Measurements from ENCODE around the gene TMEM81. TPM values are rescaled to one million over a fixed set of nuclear protein-coding genes. Genes with fewer than 3 reads are reported as not detected.
A peak's percentile ranks its signal among the peaks of the same experiment; 100 is the strongest.

The TMEM81 gene
- 3.6 and 3.7 TPM in 2 replicates for total RNA-seq

DNA sequence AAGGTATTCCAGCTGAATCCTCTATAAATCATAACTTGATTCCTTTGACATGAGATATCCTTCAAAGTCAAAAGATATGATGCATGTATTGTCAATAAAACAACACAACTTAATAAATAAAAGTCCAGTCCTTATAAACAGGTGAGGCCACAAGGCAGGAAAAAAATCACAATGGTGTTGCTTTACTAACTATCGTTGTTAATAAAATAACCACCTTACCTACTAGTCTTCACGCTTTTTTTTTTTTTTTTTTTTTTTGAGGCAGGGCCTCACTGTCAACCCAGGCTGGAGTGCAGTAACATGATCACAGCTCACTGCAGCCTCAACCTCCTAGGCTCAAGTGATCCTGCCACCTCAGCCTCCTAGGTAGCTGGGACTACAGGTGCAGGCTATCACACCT, at the start of gene TMEM81:
TSS of gene TMEM81 (minus strand) at position 101 of the 400 bp plus-strand sequence. CDS start 140 bp downstream, outside the sequence.
- no peak within 1 kb of the TSS for H3K27ac Mint-ChIP-seq
- no peak for DNase-seq

GRCh38 chr1:205133287-205133686, 49.0 kb upstream of the TMEM81 start:
- Mint-ChIP-seq H3K9me3 (no peaks in the 10 kb centered on the region), H3K36me3 (ENCODE audit: low read depth) (no peaks in the 10 kb centered on the region), H3K27me3 (no peaks in the 10 kb centered on the region), H3K27ac (no peak overlapping the region), H3K4me1 (no peaks in the 10 kb centered on the region), H3K4me3 (no peak overlapping the region)
- intact Hi-C loops (cut with micrococcal nuclease): no loop called here
- DNase-seq: no peak

More for the DNA sequence above, at the start of gene TMEM81:
- H3K9me3 Mint-ChIP-seq: no peaks in the 10 kb centered on the region
- H3K27me3 Mint-ChIP-seq: no peaks in the 10 kb centered on the region
- H3K4me1 Mint-ChIP-seq: no peaks in the 10 kb centered on the region
- H3K4me3 Mint-ChIP-seq: no peak within 1 kb of the TSS
- intact Hi-C loops (cut with micrococcal nuclease): no loop called here
- peaks cover 42% of the 10 kb centered on the region for H3K36me3 Mint-ChIP-seq (ENCODE audit: low read depth)

DNA sequence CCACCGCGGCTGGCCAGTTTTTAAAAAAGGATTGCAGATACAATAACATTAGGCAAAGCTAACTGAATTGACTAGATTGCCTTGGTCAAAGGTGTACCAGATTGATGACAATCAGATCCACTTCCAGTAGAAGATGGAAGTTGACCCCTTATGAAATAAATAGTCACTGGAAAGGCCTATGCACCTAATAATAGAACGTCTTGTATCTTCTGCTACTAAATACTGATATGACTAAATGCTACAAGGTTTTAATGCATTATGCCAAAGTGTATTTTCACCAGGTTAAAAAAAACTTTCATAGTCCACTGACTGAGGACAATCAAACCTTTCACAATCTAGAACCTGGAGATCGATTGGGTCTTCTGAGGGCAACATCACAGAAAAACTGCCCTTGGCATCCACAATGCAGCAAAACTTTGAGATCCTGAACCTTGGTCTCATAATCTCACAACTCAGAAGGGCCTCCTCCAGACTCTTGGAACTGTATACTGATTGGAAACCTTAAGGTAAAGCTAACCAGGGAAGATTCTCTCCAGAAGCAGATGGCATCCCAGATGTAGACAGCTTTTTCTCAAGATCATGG, 45.3 kb upstream of the TMEM81 start:
- Mint-ChIP-seq H3K36me3 (ENCODE audit: low read depth) (no peaks in the 10 kb centered on the region), H3K27me3 (no peaks in the 10 kb centered on the region), H3K4me1 (no peaks in the 10 kb centered on the region), H3K9me3 (no peaks in the 10 kb centered on the region), H3K27ac (no peak overlapping the region), H3K4me3 (no peak overlapping the region)
- DNase-seq: no peak
- intact Hi-C loops (cut with micrococcal nuclease): no loop called here

GRCh38 chr1:205128050-205128449, 43.8 kb upstream of the TMEM81 start:
- no peak for DNase-seq
- no peaks in the 10 kb centered on the region for H3K9me3 Mint-ChIP-seq
- no peak overlapping the region for H3K27ac Mint-ChIP-seq
- intact Hi-C loops (cut with micrococcal nuclease): no loop called here
- H3K4me1 Mint-ChIP-seq: no peaks in the 10 kb centered on the region
- H3K27me3 Mint-ChIP-seq: no peaks in the 10 kb centered on the region
- no peak overlapping the region for H3K4me3 Mint-ChIP-seq
- H3K36me3 Mint-ChIP-seq (ENCODE audit: low read depth): no peaks in the 10 kb centered on the region

GRCh38 chr1:205127646-205128045, 43.4 kb upstream of the TMEM81 start:
- H3K4me1 Mint-ChIP-seq: peaks cover 2% of the 10 kb centered on the region
- DNase-seq: no peak
- H3K27ac Mint-ChIP-seq: no peak overlapping the region
- no peaks in the 10 kb centered on the region for H3K9me3 Mint-ChIP-seq
- intact Hi-C loops (cut with micrococcal nuclease): no loop called here
- no peaks in the 10 kb centered on the region for H3K27me3 Mint-ChIP-seq
- H3K36me3 Mint-ChIP-seq (ENCODE audit: low read depth): no peaks in the 10 kb centered on the region
- H3K4me3 Mint-ChIP-seq: no peak overlapping the region

GRCh38 chr1:205124726-205125125, 40.5 kb upstream of the TMEM81 start:
- Mint-ChIP-seq H3K36me3 (ENCODE audit: low read depth) (peaks cover 4% of the 10 kb centered on the region), H3K9me3 (no peaks in the 10 kb centered on the region), H3K27me3 (no peaks in the 10 kb centered on the region), H3K4me3 (no peak overlapping the region), H3K27ac (no peak overlapping the region), H3K4me1 (peaks cover 25% of the 10 kb centered on the region)
- intact Hi-C loops (cut with micrococcal nuclease): loop anchor here (5.0 kb wide), 1 partner anchor 1262 kb away; the partner anchor contains the start of gene SNRPE
- no peak for DNase-seq

DNA sequence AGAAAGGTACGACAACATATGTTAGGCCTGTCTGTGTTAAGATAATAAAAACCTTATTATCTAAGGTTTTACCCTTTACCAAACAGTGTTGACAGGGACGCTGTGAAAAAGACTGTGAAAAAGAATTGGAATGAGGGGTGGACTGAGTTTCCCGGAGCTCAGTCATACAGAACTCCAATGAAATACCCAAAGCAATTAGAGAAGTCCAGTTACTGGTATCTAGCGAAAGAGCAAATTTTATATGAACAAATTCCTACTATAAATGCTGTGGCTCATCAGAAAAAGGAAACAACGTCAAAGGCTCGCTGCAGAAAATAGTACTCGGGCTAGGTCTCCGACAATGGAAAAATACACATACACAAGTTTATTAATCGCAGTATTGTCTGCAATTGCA, 38.2 kb upstream of the TMEM81 start:
- intact Hi-C loops (cut with micrococcal nuclease): loop anchor here (1.0 to 5.0 kb wide), 7 partner anchors 19 to 1260 kb away; partner anchors contain the start of genes DSTYK and SNRPE
- no peak for DNase-seq
- Mint-ChIP-seq H3K9me3 (no peaks in the 10 kb centered on the region), H3K4me1 (peaks cover 33% of the 10 kb centered on the region), H3K27ac (peak overlapping the region; percentile 98), H3K27me3 (no peaks in the 10 kb centered on the region), H3K36me3 (ENCODE audit: low read depth) (peaks cover 13% of the 10 kb centered on the region), H3K4me3 (peak overlapping the region; percentile 98)

DNA sequence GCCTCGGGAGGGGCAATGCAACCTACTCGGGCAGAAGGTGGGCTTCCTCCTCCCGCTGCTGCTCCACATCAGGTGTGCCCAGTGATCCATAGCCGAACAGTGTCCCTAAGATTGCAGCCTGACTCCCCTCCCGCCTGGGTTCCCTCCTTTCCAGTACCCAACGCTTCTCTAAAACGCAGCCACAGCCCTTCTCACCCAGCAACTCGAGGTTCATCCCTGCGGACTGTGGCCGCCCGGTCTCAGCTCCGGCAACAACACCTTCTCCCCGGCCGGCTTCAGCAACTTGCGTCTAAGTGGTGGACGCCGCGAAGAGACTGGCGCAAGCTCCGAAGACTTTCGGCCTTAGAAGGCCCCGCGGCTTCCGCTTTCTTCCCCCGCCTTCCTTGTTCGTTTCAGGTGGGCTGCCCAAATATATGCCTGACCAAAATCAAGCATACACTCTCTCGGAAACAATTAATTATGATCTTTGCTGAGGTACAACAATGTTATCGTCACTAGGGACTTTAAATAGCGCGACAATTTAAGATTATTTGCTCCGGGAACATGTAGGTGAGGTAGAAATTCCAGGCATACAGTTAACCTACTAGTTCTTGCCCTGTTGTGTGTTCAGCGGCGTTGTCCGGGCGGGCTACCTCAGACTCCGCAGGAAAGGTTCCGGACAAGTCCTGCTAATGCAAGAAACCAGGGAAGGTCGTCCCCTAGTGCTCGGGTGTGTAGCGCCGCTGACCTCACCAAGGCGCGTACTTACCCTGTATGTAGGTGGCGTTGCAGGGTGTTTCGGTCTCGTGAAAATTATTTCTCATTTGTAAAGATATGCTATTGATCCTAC, 37.6 kb upstream of the TMEM81 start, which contains the start of gene RBBP5:
TSS of gene RBBP5 (minus strand) at position 319 of the 829 bp plus-strand sequence. CDS start at position 214, 105 bp downstream.
- Mint-ChIP-seq H3K9me3 (no peaks in the 10 kb centered on the region), H3K27ac (peak within 1 kb of the TSS; percentile 98), H3K27me3 (no peaks in the 10 kb centered on the region), H3K4me3 (peak within 1 kb of the TSS; percentile 98), H3K36me3 (ENCODE audit: low read depth) (peaks cover 14% of the 10 kb centered on the region), H3K4me1 (peaks cover 34% of the 10 kb centered on the region)
- peak; percentile 98 for DNase-seq
- intact Hi-C loops (cut with micrococcal nuclease): loop anchor here (1.0 to 5.0 kb wide), 7 partner anchors 19 to 1260 kb away; partner anchors contain the start of genes DSTYK and SNRPE

GRCh38 chr1:205118752-205119151, 34.5 kb upstream of the TMEM81 start:
- Mint-ChIP-seq H3K9me3 (no peaks in the 10 kb centered on the region), H3K27ac (no peak overlapping the region), H3K4me3 (no peak overlapping the region), H3K27me3 (no peaks in the 10 kb centered on the region), H3K4me1 (peaks cover 38% of the 10 kb centered on the region), H3K36me3 (ENCODE audit: low read depth) (peaks cover 28% of the 10 kb centered on the region)
- intact Hi-C loops (cut with micrococcal nuclease): no loop called here
- DNase-seq: no peak

GRCh38 chr1:205111354-205111753, 27.1 kb upstream of the TMEM81 start:
- intact Hi-C loops (cut with micrococcal nuclease): no loop called here
- H3K4me3 Mint-ChIP-seq: no peak overlapping the region
- H3K9me3 Mint-ChIP-seq: no peaks in the 10 kb centered on the region
- DNase-seq: no peak
- no peaks in the 10 kb centered on the region for H3K27me3 Mint-ChIP-seq
- H3K27ac Mint-ChIP-seq: no peak overlapping the region
- peaks cover 10% of the 10 kb centered on the region for H3K4me1 Mint-ChIP-seq
- H3K36me3 Mint-ChIP-seq (ENCODE audit: low read depth): peaks cover 35% of the 10 kb centered on the region

DNA sequence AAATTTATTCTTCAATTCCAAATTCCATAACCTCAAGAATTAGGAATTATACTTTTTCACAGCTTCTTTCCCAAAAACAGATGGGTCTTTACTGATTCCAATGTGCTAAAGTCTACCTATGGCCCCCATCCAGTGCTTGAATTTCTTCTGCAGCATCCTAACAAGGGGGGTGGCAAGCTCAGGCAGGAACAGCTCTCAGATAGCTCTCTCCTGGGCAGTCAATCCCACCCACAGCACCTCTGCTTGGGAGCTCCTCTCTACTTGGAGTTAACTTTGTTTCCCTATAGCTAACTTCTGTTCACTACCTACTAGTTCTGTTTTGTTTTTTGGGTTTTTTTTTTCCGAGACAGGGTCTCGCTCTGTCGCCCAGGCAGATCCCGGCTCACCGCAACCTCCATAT, 25.5 kb upstream of the TMEM81 start:
- intact Hi-C loops (cut with micrococcal nuclease): no loop called here
- Mint-ChIP-seq H3K9me3 (no peaks in the 10 kb centered on the region), H3K27ac (no peak overlapping the region), H3K4me3 (no peak overlapping the region), H3K36me3 (ENCODE audit: low read depth) (peaks cover 43% of the 10 kb centered on the region), H3K4me1 (peaks cover 9% of the 10 kb centered on the region), H3K27me3 (no peaks in the 10 kb centered on the region)
- no peak for DNase-seq

- intact Hi-C loops (cut with micrococcal nuclease): no loop called here
- Mint-ChIP-seq H3K4me1 (peaks cover 9% of the 10 kb centered on the region), H3K27me3 (no peaks in the 10 kb centered on the region), H3K4me3 (no peak overlapping the region), H3K36me3 (ENCODE audit: low read depth) (peaks cover 43% of the 10 kb centered on the region), H3K27ac (no peak overlapping the region), H3K9me3 (no peaks in the 10 kb centered on the region)
- DNase-seq: no peak
These were observed 25.0 kb upstream of the TMEM81 start for GRCh38 chr1:205109269-205109668.

- H3K27ac Mint-ChIP-seq: peak overlapping the region; percentile 30
- DNase-seq: no peak
- no peaks in the 10 kb centered on the region for H3K27me3 Mint-ChIP-seq
- no peaks in the 10 kb centered on the region for H3K9me3 Mint-ChIP-seq
- H3K4me3 Mint-ChIP-seq: no peak overlapping the region
- intact Hi-C loops (cut with micrococcal nuclease): no loop called here
- peaks cover 9% of the 10 kb centered on the region for H3K4me1 Mint-ChIP-seq
- peaks cover 47% of the 10 kb centered on the region for H3K36me3 Mint-ChIP-seq (ENCODE audit: low read depth)
These were observed 24.2 kb upstream of the TMEM81 start for GRCh38 chr1:205108464-205108863.

- Mint-ChIP-seq H3K4me3 (no peak overlapping the region), H3K27ac (no peak overlapping the region), H3K4me1 (peaks cover 9% of the 10 kb centered on the region), H3K27me3 (no peaks in the 10 kb centered on the region), H3K36me3 (ENCODE audit: low read depth) (peaks cover 52% of the 10 kb centered on the region), H3K9me3 (no peaks in the 10 kb centered on the region)
- DNase-seq: no peak
- intact Hi-C loops (cut with micrococcal nuclease): no loop called here
These were observed 23.1 kb upstream of the TMEM81 start for GRCh38 chr1:205107327-205107726.

All from activated CD4-positive, alpha-beta T cell treated with anti-CD3 and anti-CD28 coated beads, Interleukin-2, amount 10 ng/mL, durations not matched to agents 24 days and 14 days (primary cell).